ENCODE data around the gene NTHL1.

Gene NTHL1

DNA sequence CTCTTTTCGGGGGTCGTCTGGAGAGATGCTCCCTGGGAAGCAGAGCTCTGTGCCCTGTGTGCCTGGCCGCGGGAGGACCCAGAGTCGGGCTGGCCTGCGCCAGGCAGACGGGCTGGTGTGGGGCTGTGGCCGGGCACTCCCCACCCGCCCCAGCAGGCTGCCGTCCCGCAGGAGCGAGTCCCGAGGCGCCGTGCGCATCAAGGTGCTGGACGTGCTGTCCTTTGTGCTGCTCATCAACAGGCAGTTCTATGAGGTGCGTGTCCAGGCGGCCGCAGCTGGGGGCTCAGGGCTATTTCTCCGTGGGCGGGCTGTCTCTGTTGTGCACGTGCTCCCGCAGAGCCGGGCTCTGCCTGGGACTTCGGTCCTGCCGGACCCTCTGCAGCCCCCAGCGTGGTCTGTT, 15.2 kb upstream of the NTHL1 start:
- DNase-seq: no peak

DNA sequence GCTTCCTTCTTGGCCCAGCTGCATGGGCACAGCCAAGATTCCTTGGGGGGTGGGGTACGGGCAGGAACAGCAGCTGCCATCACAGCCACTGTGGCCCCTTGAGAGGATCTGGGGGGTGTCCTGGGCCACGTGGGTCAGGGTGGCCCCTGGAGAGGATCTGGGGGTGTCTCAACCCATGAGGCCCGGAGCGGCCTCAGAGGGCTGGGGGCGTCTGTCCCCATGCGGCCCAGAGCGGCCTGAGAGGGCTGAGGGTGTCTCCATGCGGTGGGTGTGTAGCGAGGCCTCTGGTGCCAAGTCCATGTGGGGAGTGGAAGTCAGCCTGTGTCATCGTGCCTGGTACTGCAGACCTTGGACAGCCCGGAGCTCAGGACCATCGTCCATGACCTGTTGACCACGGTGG, 13.9 kb upstream of the NTHL1 start:
- DNase-seq: no peak

DNA sequence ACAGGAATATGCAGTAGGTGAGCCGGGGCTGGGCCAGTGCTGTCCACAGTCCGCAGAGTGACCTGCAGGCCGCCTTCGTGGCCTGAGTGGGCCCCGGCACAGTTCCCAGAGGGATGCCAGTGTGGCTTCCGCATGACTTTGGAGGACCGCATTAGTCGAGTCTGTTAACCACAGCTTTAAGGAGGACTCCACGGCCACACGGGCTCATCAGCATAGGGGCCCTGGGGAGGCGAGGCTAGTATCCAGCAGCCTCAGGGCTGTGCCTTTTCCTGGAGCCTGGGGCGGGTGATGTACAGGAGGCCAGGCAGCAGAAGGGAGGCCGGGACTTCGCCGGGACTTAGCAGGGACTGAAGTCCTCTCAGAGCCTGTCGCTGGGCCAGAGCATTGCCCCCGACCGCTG, 13.4 kb upstream of the NTHL1 start:
- DNase-seq: no peak

DNA sequence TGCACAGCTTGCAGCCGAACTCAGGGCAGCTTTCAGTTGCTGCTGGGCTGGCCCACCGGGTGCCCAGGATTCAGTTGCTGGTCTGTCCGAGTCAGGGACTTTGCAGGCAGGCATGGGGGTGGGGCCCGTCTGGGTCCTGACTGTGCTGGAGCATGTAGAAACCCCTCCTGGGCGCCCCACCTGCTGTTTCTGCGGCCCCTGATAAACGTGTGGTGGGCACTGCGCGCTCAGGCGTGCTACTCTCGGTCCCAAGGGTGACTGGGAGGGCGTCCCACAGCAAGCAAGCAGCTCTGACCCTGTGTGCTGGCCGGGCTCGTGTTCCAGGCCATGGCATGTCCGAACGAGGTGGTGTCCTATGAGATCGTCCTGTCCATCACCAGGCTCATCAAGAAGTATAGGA, 12.7 kb upstream of the NTHL1 start:
- DNase-seq: no peak

DNA sequence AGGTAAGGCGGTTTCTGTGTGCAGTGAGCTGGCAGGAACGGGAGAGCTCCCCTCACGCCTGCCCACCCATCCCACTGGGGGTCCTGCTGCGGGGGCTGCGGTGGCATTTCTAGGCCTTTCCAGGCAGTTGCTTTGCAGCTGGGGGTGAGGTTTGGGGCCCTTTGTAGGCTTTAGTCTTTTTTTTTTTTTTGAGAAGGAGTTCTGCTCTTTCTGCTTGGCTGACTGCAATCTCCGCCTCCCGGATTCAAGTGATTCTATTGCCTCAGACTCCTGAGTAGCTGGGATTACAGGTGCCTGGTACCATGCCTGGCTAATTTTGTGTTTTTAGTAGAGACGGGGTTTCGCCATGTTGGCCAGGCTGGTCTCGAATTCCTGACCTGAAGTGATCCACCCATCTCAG, 11.2 kb upstream of the NTHL1 start:
- no peak for DNase-seq

DNA sequence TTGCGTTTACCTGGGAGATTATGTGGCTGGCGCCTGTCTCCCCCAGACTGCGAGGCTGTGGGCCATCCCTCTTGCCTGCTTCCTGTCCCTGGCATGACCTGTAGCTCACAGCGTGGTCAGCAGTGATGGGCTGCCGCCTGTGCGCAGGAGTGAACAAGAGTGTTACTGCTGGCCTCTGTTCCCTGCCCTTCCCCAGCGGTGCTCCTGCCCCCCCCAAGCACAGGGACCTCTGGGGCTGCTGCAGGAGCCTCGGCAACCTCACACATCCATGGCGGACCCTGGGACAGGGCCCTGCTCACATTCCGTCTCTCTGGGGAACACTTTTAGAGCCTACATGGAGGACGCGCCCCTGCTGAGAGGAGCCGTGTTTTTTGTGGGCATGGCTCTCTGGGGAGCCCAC, 10.8 kb upstream of the NTHL1 start:
- DNase-seq: no peak

DNA sequence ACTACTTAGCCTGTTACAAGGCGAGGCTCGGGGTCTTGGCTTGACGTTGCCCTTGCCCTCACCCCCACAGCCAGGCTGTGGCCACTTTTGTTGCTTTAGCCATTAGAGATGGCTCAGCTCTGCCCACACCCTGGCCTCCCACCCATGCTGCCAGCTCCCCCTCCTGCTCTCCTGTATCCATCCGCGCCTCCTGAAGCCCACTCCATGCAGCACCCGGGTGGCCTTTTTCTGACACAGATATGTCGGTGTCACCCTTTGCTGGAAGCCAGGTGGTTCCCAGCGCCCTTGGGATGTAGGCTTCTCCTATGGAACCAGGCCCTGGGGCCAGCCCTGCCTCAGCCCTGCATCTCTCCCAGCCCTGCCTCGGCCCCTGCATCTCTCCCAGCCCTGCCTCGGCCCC, 9.8 kb upstream of the NTHL1 start:
- DNase-seq: no peak

DNA sequence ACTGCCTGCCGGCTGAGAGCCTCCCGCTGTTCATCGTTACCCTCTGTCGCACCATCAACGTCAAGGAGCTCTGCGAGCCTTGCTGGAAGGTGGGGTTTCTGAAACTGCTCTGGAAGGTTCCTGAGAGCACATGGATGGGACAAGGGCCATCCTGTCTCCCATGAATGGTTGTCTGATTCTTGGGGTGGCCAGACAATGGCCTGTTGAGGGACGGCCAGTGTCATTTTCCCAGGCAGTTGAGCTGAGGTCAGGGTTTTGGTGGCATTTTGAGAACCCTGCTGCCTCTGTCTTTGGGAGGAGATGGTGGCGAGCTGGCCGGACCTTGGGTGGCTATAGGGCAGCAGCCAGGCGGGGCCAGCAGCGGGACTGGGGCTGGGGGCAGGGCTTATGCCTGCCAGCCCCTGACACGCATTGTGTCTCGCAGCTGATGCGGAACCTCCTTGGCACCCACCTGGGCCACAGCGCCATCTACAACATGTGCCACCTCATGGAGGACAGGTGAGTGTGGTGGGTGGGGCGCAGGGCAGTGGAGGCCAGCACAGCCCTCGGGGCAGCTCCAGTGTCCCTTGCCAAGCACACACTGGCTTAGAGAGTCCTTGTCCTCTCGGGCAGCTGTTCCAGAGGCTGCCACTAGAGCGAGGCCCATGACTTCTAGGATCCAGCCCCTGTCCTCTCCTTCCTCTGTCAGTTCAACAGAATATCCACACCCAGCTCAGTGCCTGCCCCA, 9.2 kb upstream of the NTHL1 start:
- DNase-seq: no peak

DNA sequence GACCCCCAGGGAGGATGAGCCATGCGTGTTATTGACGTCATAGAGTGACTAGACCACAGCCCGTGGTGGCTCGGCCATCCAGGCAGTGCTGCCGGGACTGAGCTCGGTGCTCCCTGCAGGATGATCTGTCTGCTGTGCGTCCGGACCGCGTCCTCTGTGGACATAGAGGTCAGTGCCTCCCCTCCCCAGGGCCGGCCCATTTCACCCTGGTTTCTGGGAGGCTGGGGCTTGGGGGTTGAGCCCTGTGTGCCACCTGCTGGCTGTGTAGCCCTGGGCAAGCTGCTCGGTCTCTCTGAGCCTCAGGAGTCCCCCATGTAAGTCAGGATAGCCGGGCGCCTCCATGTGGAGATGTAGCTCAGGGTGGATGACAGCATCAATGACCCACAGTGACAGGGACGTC, 8.4 kb upstream of the NTHL1 start:
- no peak for DNase-seq

DNA sequence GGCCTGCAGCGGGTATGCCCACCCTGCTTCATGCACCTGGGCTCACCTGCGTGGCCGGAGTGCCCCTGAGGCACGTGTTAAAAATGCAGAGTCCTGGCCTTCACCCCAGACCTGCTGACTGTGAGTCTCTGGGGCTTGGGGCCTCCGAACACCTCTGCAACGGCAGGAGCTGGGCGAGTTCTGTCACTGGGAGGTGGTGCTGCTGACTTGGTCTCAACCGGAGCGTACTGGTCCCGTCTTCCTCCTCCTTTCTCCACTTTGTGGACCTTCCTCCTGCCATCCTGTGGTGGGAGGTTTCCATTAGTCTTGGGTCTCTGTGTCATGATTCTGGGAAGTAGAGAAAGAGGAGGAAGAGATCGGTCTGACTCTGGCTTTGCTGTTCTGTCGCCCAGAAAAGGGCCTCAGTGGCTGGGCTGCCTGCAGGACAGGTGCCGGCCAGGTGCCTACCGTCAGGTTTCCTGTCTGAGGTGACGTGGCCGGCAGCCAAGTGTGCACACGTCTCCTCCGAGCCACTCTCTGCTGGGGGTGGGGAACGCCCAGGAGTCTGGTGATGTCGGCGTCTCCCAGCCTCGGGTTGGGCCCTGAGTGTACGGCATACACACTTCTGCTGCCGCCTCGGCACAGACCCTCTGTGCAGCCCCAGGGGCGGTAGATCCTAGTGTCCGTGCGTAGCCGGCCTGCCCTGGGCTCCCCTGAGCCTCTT, 7.1 kb upstream of the NTHL1 start:
- no peak for DNase-seq

DNA sequence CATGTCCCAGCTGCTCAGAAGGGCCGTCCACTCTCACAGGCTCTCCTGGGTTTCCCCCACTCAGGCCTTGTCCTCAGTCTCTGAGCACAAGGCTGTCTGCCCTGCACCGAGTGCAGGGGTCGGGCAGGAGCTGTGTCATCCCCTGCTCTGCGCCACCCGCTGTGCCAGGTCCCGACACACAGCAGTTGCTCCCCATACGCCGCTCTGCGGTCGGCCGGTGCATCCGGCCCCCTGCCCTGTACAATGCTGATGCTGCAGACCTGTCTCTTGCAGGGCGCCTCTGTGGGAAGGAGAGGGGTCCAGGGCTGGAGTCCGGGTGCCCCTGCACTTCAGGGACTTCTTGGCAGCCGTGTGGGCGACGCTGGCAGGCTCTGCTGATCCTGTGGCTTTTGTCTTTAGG, 6.3 kb upstream of the NTHL1 start:
- DNase-seq: no peak

DNA sequence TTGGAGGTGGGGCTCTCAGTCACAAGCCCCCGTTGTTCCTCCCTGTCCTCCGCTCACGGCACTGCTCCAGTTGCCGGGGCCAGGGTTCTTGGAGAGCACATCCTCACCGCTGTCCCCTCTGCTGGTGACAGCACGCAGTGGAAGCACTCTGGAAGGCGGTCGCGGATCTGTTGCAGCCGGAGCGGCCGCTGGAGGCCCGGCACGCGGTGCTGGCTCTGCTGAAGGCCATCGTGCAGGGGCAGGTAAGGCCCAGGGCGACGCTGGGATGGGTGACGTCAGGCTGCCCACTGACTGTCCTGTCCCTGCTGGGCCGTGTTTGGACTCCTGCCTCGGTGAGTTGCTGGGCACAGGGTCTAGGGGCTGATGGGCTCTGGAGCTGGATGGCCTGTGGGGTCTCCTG, 5.6 kb upstream of the NTHL1 start:
- DNase-seq: no peak

DNA sequence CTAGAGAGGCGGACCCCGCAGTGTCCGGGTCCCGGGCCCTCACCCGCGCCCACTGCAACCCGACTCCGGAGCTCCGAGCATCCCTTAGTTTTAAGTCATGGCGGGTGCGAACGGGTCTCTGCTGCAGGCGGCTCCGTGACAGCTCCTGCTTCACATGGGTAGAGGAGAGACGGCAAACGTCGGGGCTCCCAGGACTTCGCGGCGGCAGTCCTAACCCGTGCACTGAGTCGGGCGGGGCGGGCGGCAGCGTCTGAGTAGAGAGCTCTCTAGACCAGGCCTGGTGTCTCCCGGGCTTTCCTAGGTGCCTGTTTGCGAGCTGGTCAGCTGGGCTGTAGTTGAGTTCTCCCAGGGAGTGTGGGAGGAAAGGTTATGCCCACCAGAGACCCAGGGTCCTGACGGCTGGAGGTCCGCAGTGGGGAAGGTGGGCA, 496 bp upstream of the NTHL1 start:
- DNase-seq: peak; percentile 39

DNA sequence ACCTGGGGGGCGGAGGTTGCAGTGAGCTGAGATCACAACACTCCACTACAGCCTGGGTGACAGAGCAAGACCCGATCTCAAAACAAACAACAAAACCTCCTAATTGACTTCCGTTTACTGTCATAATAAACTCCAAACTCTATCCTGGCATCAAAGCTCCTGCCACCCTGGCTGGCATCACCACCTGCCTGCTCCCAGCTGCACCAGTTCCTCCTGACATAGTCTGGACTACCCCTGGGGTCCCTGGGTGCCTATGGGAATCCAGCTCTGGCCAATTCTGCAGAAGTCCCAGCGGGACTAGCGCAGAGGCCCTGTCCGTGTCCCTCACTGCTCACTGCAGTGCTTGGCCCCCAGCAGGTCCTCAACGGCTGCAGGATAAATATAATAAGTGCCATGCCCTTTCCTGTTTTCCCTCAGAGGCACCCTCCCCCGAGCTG, 723 bp downstream of the NTHL1 start:
- DNase-seq: no peak

DNA sequence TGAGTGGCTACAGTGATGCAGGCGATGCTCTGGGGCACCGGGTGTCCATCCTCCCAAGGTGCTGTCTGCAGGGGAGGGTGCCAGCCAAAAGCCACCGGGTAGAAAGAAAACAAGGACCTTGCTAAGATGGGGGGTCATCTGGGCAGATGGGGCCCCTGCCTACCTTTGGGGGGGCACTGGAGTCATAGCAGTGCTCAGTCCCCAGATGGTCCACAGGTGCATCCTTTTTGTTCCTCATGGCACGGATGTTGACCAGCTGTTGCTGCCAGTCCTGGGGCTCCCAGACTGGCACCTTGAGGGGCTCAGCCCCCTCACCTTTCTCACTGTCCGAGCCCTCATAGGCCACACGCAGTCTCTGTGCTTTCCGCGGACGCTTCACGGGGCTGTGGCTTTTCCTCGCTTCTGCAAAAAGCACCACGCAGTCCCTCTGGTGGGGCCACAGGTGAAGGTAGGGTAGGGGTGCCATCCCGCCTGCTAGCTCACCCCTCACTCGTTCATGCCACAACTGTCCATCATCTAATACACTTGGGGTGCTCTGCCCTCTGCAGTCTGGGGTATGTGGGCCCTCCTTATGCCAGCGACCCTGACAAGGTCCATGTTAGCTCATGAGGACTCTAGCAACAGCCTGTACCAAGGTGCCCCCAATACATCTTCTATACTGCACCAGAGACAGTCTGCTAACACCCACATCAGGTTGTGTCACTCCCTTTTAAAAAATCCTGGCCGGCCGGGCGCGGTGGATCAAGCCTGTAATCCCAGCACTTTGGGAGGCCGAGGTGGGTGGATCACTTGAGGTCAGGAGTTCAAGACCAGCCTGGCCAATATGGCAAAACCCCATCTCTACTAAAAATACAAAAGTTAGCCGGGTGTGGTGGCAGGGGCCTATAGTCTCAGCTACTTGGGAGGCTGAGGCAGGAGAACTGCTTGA, 1.4 kb downstream of the NTHL1 start:
- no peak for DNase-seq

DNA sequence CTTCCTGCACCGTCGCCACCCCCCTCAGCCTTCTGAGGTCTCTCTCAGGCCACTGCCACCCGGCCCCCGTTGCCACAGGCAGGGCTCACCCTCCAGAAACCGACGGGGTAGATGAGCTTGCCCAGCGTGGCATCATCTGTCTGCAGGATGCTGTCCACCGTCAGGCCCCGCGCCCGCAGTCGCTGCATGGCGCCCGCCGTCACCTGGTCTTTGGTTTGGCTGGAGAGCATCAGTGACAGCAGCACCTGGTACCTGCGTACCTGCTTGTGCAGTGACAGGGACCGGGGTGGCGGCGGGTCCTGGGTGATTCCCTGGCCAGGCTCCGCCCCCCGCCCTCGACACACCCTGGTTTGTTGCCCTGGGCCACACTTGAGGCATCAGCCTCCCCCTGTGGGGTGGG, 3.1 kb downstream of the NTHL1 start:
- DNase-seq: no peak

DNA sequence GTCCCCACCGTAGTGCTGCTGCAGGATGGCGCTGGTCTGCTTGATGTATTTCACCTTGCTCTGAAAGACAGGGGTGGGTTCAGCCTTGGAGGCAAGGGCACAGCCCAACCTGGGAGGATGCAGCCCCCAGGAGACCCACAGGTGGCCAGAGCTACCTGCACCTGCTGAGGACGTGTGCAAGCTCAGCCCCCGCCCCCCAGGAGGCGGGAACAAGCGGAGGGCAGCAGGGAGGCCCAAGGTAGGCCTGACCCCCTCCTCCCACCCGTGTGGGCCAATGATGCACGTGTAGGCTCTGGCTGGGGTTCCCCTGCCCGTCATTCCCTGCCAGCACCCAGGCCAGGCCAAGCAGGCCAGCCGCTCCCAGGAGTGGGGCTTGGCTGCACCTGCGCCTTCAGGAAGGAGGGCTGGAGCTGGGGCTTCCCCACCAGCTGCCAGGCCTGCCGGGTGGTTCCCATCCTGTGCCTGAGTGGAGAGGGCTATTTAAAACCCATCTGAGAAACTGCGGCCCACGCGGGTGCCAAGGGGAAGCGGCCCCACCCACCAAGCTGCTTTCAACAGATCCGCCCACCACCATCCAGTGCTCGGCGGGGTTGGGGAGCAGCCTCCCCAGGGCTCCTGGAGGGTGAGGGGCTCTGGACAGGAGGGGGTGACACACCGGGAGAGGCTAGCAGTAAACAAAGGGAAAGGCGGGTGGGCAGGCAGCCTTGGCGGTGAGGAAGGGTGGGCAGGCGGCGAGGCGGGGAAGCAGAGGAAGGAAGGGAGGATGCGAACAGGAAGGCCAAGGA, 3.8 kb downstream of the NTHL1 start:
- no peak for DNase-seq

DNA sequence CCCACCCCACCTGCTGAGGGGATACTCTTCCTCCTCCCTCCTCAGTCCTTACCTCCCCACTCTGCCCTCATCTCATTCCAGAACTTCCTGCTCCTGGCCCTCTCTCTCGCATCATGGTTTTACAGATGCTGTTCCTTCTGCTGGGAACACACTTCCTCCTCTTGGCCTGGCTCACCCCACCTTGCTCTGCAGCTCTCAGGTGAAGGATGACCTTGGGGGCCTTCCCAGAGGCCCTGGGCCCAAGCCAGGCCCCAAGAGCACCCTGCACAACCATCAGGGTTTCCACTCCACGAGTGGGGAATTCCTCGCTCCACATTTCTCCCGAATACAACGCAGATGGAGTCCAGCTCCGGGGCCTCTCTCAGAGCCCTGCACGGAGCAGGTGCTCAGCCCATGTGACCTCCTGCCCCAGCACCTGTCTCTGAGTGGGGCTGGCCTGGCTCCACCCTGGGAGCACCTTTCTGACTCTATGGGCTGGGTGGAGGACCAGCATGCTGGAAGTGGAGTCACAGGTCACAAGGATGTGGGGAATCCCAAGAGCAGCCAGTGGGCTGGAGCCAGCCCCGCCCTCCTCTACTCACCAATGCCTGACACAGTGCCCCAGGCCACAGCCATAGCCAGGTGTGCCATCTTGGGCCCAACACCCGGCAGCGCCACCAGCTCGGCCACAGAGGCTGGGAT, 4.5 kb downstream of the NTHL1 start:
- no peak for DNase-seq

DNA sequence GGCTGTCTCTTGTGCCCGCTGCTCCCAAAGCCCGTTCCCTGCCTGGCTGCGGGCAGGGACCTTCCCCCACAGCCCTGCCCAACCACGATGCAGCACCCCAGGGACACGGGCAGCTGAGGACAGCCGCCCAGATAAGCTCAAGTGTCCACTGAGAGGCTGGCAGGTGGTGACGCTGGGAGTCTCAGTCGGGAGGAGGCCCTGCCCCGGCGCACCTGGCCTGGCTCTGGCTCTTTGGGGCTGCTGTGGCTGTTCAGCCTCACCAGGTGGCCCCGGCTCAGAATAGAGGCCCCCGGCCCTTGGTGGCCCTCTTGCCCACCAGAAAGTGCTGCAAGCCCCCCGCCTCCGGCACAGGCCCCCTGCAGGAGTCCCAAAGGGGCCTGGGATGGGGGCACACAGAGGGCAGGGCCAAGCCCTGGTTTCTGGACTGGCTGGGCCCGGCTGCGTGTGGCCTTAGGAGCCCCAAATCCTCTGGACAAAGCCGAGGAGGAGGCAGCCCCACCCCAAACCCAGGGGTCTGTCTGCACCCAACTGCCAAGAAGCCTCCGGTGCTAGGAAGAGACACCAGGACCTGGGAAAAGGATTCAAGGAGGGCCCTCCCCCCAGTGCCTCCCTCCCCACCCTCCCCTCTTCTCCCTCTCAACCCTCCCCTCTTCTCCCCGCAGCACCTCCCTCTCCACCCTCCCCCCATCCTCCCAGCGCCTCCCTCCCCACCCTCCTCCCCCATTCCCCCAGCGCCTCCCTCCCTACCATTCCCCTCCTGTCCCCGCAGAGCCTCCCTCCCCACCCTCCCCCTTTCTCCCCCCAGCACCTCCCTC, 5.3 kb downstream of the NTHL1 start:
- DNase-seq: no peak

DNA sequence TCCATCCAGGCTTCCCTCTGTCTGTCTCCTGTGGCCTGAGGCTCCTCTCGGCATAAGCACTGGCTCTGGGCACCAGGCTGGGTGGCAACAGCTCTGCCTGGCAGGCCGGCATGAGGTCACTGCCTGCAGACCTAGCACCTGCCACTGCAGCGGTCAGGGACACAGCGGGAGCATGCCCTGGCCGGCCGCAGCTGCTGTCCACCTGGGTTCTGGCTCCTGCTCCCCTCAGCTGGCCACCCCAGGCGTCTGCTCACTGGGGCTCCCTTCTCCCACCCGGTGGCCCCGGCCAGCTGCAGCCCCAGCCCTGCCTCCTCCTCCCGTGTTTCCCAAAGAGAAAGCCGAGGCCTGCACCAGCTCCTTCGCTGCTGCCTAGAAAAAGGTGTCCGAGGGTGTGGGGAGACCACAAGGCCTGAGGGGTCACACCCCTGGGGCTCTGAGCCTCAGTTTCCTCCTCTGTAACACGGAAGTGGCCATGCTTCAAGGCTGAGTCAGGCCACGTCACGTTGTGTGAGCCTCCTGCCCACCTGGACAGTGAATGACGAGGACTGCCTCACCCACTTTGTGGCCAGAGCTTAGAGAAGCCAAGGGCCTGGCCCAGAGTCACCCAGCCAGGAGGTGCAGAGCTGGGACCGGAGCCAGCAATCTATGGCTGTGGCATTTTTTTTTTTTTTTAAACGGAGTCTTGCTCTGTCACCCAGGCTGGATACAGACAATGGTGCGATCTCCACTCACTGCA, 6.7 kb downstream of the NTHL1 start:
- no peak for DNase-seq
